Panc1 (cell line): ENCODE measurements around the gene ANP32A.

Experiments
- POLR2AphosphoS5 ChIP-seq: IDR thresholded peaks from 2 replicates; pipeline ENCODE4 v1.6.1; 2012; ENCODE audit warnings: mild to moderate bottlenecking, low read depth, low read length, moderate library complexity
- SIN3A ChIP-seq: IDR thresholded peaks from 2 replicates; pipeline ENCODE4 v1.6.1; 2012; ENCODE audit warnings: low read depth, mild to moderate bottlenecking, low read length, moderate library complexity, borderline replicate concordance; ENCODE audit not compliant: insufficient read depth
- TCF7L2 ChIP-seq: IDR thresholded peaks from 2 replicates; pipeline ENCODE4 v1.6.1; 2011; ENCODE audit warnings: mild to moderate bottlenecking, low read depth, low read length, inconsistent platforms
- TF ChIP-seq, protein P1 (sequence below): fragments of 450-650 bp; IDR thresholded peaks from 2 replicates; pipeline ENCODE4 v1.5.1; 2017; ENCODE audit warnings: mild to moderate bottlenecking
- TF ChIP-seq, protein P2 (sequence below), 2 experiments: IDR thresholded peaks; 2 replicates each; pipeline ENCODE4 v1.6.1; 2011 to 2012; ENCODE audit warnings: low read depth in 2 of 2, control low read depth in 1 of 2, low read length in 1 of 2, mild to moderate bottlenecking in 1 of 2, moderate library complexity in 1 of 2; ENCODE audit not compliant: insufficient read depth in 1 of 2

GRCh38 chr15:68819495-68820294 lies 1.0 kb downstream of the ANP32A start:
- TF ChIP-seq, protein P1, sequence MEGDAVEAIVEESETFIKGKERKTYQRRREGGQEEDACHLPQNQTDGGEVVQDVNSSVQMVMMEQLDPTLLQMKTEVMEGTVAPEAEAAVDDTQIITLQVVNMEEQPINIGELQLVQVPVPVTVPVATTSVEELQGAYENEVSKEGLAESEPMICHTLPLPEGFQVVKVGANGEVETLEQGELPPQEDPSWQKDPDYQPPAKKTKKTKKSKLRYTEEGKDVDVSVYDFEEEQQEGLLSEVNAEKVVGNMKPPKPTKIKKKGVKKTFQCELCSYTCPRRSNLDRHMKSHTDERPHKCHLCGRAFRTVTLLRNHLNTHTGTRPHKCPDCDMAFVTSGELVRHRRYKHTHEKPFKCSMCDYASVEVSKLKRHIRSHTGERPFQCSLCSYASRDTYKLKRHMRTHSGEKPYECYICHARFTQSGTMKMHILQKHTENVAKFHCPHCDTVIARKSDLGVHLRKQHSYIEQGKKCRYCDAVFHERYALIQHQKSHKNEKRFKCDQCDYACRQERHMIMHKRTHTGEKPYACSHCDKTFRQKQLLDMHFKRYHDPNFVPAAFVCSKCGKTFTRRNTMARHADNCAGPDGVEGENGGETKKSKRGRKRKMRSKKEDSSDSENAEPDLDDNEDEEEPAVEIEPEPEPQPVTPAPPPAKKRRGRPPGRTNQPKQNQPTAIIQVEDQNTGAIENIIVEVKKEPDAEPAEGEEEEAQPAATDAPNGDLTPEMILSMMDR, result no peak
- TF ChIP-seq POLR2AphosphoS5, result 0 out of 2 replicates have a peak, but pooled peaks have one; percentile 16
- TF ChIP-seq, protein P2, sequence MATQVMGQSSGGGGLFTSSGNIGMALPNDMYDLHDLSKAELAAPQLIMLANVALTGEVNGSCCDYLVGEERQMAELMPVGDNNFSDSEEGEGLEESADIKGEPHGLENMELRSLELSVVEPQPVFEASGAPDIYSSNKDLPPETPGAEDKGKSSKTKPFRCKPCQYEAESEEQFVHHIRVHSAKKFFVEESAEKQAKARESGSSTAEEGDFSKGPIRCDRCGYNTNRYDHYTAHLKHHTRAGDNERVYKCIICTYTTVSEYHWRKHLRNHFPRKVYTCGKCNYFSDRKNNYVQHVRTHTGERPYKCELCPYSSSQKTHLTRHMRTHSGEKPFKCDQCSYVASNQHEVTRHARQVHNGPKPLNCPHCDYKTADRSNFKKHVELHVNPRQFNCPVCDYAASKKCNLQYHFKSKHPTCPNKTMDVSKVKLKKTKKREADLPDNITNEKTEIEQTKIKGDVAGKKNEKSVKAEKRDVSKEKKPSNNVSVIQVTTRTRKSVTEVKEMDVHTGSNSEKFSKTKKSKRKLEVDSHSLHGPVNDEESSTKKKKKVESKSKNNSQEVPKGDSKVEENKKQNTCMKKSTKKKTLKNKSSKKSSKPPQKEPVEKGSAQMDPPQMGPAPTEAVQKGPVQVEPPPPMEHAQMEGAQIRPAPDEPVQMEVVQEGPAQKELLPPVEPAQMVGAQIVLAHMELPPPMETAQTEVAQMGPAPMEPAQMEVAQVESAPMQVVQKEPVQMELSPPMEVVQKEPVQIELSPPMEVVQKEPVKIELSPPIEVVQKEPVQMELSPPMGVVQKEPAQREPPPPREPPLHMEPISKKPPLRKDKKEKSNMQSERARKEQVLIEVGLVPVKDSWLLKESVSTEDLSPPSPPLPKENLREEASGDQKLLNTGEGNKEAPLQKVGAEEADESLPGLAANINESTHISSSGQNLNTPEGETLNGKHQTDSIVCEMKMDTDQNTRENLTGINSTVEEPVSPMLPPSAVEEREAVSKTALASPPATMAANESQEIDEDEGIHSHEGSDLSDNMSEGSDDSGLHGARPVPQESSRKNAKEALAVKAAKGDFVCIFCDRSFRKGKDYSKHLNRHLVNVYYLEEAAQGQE (IDR thresholded peaks at IDR 0.05; ENCODE audit: insufficient read depth in 1 of 2, low read depth in 2 of 2, low read length in 1 of 2), result no peak
- no peak for TF ChIP-seq SIN3A
- no peak for TF ChIP-seq TCF7L2
